ENCODE results near the gene CALB2. TPM values are rescaled to one million over a fixed set of nuclear protein-coding genes. Genes with fewer than 3 reads are reported as not detected.

Gene CALB2
- polyA plus RNA-seq, 1 donor (not counting 4 experiments of a cell fraction or from before 2014, with no cell fraction given), result 1.4 TPM

GRCh38 chr16:71351558-71351901 is 7.0 kb upstream of the CALB2 start:
- no peaks in the 10 kb centered on the region for H3K9me3 ChIP-seq (ENCODE audit: control insufficient read depth, low read depth, low read length)
- H3K79me2 ChIP-seq (ENCODE audit: control insufficient read depth, insufficient read depth, low read length), result no peaks in the 10 kb centered on the region
- TF ChIP-seq EZH2 (IDR thresholded peaks at IDR 0.05; ENCODE audit: low read length), result no peak
- peak in 1 of 3 experiments; percentile 6 for TF ChIP-seq CTCF (optimal IDR thresholded peaks at IDR 0.05 in 1 of 3, IDR thresholded peaks at IDR 0.05 in 1 of 3, conservative IDR thresholded peaks at IDR 0.05 in 1 of 3; ENCODE audit: extremely low read depth in 1 of 3, insufficient read depth in 2 of 3, low read length in 3 of 3)
- H3K27me3 ChIP-seq (ENCODE audit: control insufficient read depth, extremely low read depth, insufficient read depth, low read length), result no peaks in the 10 kb centered on the region
- H3K9ac ChIP-seq (ENCODE audit: control insufficient read depth, extremely low read depth, insufficient read depth, low read length), result no peak overlapping the region
- H3K27ac ChIP-seq (ENCODE audit: control insufficient read depth, insufficient read depth, low read length), result no peak overlapping the region
- H3K9me1 ChIP-seq (ENCODE audit: control insufficient read depth, extremely low read depth, insufficient read depth, low read length), result no peaks in the 10 kb centered on the region
- peaks cover 14% of the 10 kb centered on the region for H3K4me1 ChIP-seq (ENCODE audit: control insufficient read depth, extremely low read depth, insufficient read depth, low read length)
- H3K4me3 ChIP-seq (ENCODE audit: control insufficient read depth in 2 of 3, extremely low read depth in 1 of 3, insufficient read depth in 2 of 3, low read depth in 1 of 3, low read length in 3 of 3), result no peak overlapping the region
- no peak for DNase-seq (ENCODE audit: low read depth, low spot score)
- H2AFZ ChIP-seq (ENCODE audit: control insufficient read depth, low read length), result no peak overlapping the region
- H3K4me2 ChIP-seq (ENCODE audit: control insufficient read depth, extremely low read depth, insufficient read depth, low read depth, low read length), result peak overlapping the region; percentile 34
- FAIRE-seq, result no peak
- H4K20me1 ChIP-seq (ENCODE audit: control insufficient read depth, extremely low read depth, insufficient read depth, low read length), result no peaks in the 10 kb centered on the region
- no peaks in the 10 kb centered on the region for H3K36me3 ChIP-seq (ENCODE audit: control insufficient read depth in 2 of 2, extremely low read depth in 1 of 2, insufficient read depth in 2 of 2, low read length in 2 of 2)
- dilution Hi-C loops (cut with MboI; ENCODE audit: extremely low pct_ligation_motif_present, low sequenced_read_pairs), result no loop called here

- H3K27ac ChIP-seq (ENCODE audit: control insufficient read depth, insufficient read depth, low read length), result no peak overlapping the region
- H3K4me2 ChIP-seq (ENCODE audit: control insufficient read depth, extremely low read depth, insufficient read depth, low read depth, low read length), result no peak overlapping the region
- H3K27me3 ChIP-seq (ENCODE audit: control insufficient read depth, extremely low read depth, insufficient read depth, low read length), result no peaks in the 10 kb centered on the region
- TF ChIP-seq CTCF (optimal IDR thresholded peaks at IDR 0.05 in 1 of 3, IDR thresholded peaks at IDR 0.05 in 1 of 3, conservative IDR thresholded peaks at IDR 0.05 in 1 of 3; ENCODE audit: extremely low read depth in 1 of 3, insufficient read depth in 2 of 3, low read length in 3 of 3) (no peak), EZH2 (IDR thresholded peaks at IDR 0.05; ENCODE audit: low read length) (no peak)
- no peaks in the 10 kb centered on the region for H3K36me3 ChIP-seq (ENCODE audit: control insufficient read depth in 2 of 2, extremely low read depth in 1 of 2, insufficient read depth in 2 of 2, low read length in 2 of 2)
- DNase-seq (ENCODE audit: low read depth, low spot score) (no peak), FAIRE-seq (no peak)
- dilution Hi-C loops (cut with MboI; ENCODE audit: extremely low pct_ligation_motif_present, low sequenced_read_pairs), result no loop called here
- H3K9me1 ChIP-seq (ENCODE audit: control insufficient read depth, extremely low read depth, insufficient read depth, low read length), result no peaks in the 10 kb centered on the region
- no peak overlapping the region for H3K4me3 ChIP-seq (ENCODE audit: control insufficient read depth in 2 of 3, extremely low read depth in 1 of 3, insufficient read depth in 2 of 3, low read depth in 1 of 3, low read length in 3 of 3)
- H3K9ac ChIP-seq (ENCODE audit: control insufficient read depth, extremely low read depth, insufficient read depth, low read length), result no peak overlapping the region
- no peaks in the 10 kb centered on the region for H3K9me3 ChIP-seq (ENCODE audit: control insufficient read depth, low read depth, low read length)
- H3K79me2 ChIP-seq (ENCODE audit: control insufficient read depth, insufficient read depth, low read length), result no peaks in the 10 kb centered on the region
- no peaks in the 10 kb centered on the region for H4K20me1 ChIP-seq (ENCODE audit: control insufficient read depth, extremely low read depth, insufficient read depth, low read length)
- peaks cover 14% of the 10 kb centered on the region for H3K4me1 ChIP-seq (ENCODE audit: control insufficient read depth, extremely low read depth, insufficient read depth, low read length)
- H2AFZ ChIP-seq (ENCODE audit: control insufficient read depth, low read length), result no peak overlapping the region
These were observed 6.1 kb upstream of the CALB2 start for GRCh38 chr16:71352466-71352865.
